Measurements from ENCODE around the gene TPBGL.
A peak's percentile ranks its signal among the peaks of the same experiment; 100 is the strongest.

Gene TPBGL

GRCh38 chr11:75240311-75241035 lies at the start of gene TPBGL:
TSS of gene TPBGL (plus strand) at chr11:75240774. CDS start at chr11:75241050, 276 bp downstream.
- DNase-seq: peak; percentile 39

GRCh38 chr11:75191330-75191717 lies 49.2 kb upstream of the TPBGL start:
- DNase-seq: no peak

GRCh38 chr11:75193271-75193670 lies 47.3 kb upstream of the TPBGL start:
- no peak for DNase-seq

GRCh38 chr11:75193711-75194110 lies 46.9 kb upstream of the TPBGL start:
- DNase-seq: no peak

- DNase-seq: no peak
Observed at GRCh38 chr11:75194147-75194546, 46.4 kb upstream of the TPBGL start.

GRCh38 chr11:75195167-75195962 lies 45.2 kb upstream of the TPBGL start:
- peak; percentile 7 for DNase-seq

GRCh38 chr11:75196426-75196825 lies 44.1 kb upstream of the TPBGL start:
- no peak for DNase-seq

- DNase-seq: no peak
Observed at GRCh38 chr11:75197512-75198277, 42.9 kb upstream of the TPBGL start.

GRCh38 chr11:75198278-75198973 lies 42.1 kb upstream of the TPBGL start:
- no peak for DNase-seq

GRCh38 chr11:75199412-75199955 lies 41.1 kb upstream of the TPBGL start:
- no peak for DNase-seq

GRCh38 chr11:75200051-75200450 lies 40.5 kb upstream of the TPBGL start:
- no peak for DNase-seq

- DNase-seq: no peak
Observed at GRCh38 chr11:75200531-75200930, 40.0 kb upstream of the TPBGL start.

GRCh38 chr11:75201771-75202170 lies 38.8 kb upstream of the TPBGL start:
- no peak for DNase-seq

GRCh38 chr11:75202195-75202594 lies 38.4 kb upstream of the TPBGL start:
- DNase-seq: no peak

GRCh38 chr11:75203138-75203537 lies 37.4 kb upstream of the TPBGL start:
- DNase-seq: no peak

GRCh38 chr11:75203641-75204011 lies 36.9 kb upstream of the TPBGL start:
- no peak for DNase-seq

- no peak for DNase-seq
Observed at GRCh38 chr11:75204012-75204674, 36.4 kb upstream of the TPBGL start.

GRCh38 chr11:75204685-75205563 lies 35.6 kb upstream of the TPBGL start:
- peak; percentile 70 for DNase-seq

- DNase-seq: no peak
Observed at GRCh38 chr11:75205564-75206020, 35.0 kb upstream of the TPBGL start.

- DNase-seq: no peak
Observed at GRCh38 chr11:75208446-75208845, 32.1 kb upstream of the TPBGL start.

- no peak for DNase-seq
Observed at GRCh38 chr11:75212411-75212810, 28.2 kb upstream of the TPBGL start.

Data from COR-L47 (cell line).